Measurements from ENCODE around the gene CGB3. TPM values are rescaled to one million over a fixed set of nuclear protein-coding genes. Genes with fewer than 3 reads are reported as not detected.

The CGB3 gene
- total and polyA plus RNA-seq, 10 of the 15 experiments (the other 5 are each of a cell fraction or from before 2014, with no cell fraction given), result not detected

GRCh38 chr19:49069026-49069425 is 44.9 kb upstream of the CGB3 start:
- CTCF ChIA-PET, result interaction anchor here (1.4 kb wide), 1 partner anchor 157 kb away, joined by 3 read pairs; no protein-coding TSS in a partner anchor
- SMC1A ChIA-PET (ENCODE audit: uncharacterized antibody, unreplicated experiment), result no interaction called here
- Histone ChIP-seq H3K36me3 (ENCODE audit: control insufficient read depth in 2 of 2, insufficient read depth in 2 of 2, low read length in 1 of 2) (no peaks in the 10 kb centered on the region), H3K9ac (ENCODE audit: control insufficient read depth, insufficient read depth, low read length) (no peak overlapping the region), H3K4me3 (no peak overlapping the region), H3K27ac (ENCODE audit: control insufficient read depth, insufficient read depth) (no peak overlapping the region), H2AFZ (ENCODE audit: control insufficient read depth, low read depth, low read length) (no peak overlapping the region), H3K79me2 (ENCODE audit: control insufficient read depth, insufficient read depth, low read length) (no peaks in the 10 kb centered on the region), H3K27me3 (replicated peaks in 1 of 2; ENCODE audit: control insufficient read depth in 2 of 2, insufficient read depth in 2 of 2, low read length in 1 of 2) (peaks cover 1 to 5% of the 10 kb centered on the region in 2 experiments), H3K4me1 (ENCODE audit: control insufficient read depth, insufficient read depth, low read length) (no peaks in the 10 kb centered on the region), H4K20me1 (ENCODE audit: control insufficient read depth, insufficient read depth) (no peaks in the 10 kb centered on the region), H3K4me2 (ENCODE audit: control insufficient read depth, insufficient read depth) (no peak overlapping the region), H3K9me3 (replicated peaks; ENCODE audit: control insufficient read depth, insufficient read depth, low read length) (no peaks in the 10 kb centered on the region; the same call in 2 of the 3 replicates)
- in situ Hi-C loops (cut with MboI), result no loop called here
- POLR2A ChIA-PET, result interaction anchor here (1.3 kb wide), 1 partner anchor 8 kb away, joined by 4 read pairs; no protein-coding TSS in a partner anchor
- intact Hi-C loops (cut with micrococcal nuclease; ENCODE audit: unreplicated experiment), result no loop called here
- BruUV-seq (replicated peaks), result no TSS peak
- ATAC-seq, result no peak
- TF ChIP-seq SREBF1 (IDR thresholded peaks at IDR 0.05; ENCODE audit: low read length), result no peak
- TF ChIP-seq, protein P1, sequence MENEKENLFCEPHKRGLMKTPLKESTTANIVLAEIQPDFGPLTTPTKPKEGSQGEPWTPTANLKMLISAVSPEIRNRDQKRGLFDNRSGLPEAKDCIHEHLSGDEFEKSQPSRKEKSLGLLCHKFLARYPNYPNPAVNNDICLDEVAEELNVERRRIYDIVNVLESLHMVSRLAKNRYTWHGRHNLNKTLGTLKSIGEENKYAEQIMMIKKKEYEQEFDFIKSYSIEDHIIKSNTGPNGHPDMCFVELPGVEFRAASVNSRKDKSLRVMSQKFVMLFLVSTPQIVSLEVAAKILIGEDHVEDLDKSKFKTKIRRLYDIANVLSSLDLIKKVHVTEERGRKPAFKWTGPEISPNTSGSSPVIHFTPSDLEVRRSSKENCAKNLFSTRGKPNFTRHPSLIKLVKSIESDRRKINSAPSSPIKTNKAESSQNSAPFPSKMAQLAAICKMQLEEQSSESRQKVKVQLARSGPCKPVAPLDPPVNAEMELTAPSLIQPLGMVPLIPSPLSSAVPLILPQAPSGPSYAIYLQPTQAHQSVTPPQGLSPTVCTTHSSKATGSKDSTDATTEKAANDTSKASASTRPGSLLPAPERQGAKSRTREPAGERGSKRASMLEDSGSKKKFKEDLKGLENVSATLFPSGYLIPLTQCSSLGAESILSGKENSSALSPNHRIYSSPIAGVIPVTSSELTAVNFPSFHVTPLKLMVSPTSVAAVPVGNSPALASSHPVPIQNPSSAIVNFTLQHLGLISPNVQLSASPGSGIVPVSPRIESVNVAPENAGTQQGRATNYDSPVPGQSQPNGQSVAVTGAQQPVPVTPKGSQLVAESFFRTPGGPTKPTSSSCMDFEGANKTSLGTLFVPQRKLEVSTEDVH (IDR thresholded peaks at IDR 0.05; ENCODE audit: low read depth, partially characterized antibody), result no peak
- no peak for DNase-seq (ENCODE audit: low read depth, low spot score)
- 53% methylated on average over 9 of the region's 9 CpGs for WGBS (ENCODE audit: insufficient coverage, insufficient replicate concordance, low lambda C conversion rate, missing lambda C conversion rate)
- no peak for FAIRE-seq
- RAD21 ChIA-PET (ENCODE audit: unreplicated experiment), result interaction anchor here (1.9 kb wide), 1 partner anchor 139 kb away, joined by 4 read pairs; no protein-coding TSS in a partner anchor

DNA sequence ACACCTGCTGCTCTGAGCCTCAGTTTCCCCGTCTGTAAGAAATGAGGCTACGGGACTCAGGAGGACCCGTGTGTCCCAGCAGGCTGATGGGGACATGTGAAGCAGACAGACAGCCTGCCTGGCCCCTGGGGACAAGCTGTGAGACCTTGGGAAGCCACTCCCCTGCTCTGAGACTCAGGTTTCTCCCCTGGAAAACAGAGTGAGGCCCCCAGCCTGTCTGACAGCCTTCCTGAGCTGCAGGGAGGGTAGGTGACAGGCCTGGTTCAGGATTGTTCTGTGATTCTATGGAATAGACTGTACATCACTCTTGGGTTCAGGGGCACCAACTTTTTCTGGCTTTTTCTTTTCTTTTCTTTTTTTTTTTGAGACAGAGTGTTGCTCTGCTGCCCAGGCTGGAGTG is 43.4 kb upstream of the CGB3 start:
- Histone ChIP-seq H3K4me1 (ENCODE audit: control insufficient read depth, insufficient read depth, low read length) (no peaks in the 10 kb centered on the region), H4K20me1 (ENCODE audit: control insufficient read depth, insufficient read depth) (no peaks in the 10 kb centered on the region), H3K4me3 (no peak overlapping the region), H3K79me2 (ENCODE audit: control insufficient read depth, insufficient read depth, low read length) (no peaks in the 10 kb centered on the region), H3K9me3 (replicated peaks; ENCODE audit: control insufficient read depth, insufficient read depth, low read length) (no peaks in the 10 kb centered on the region; the same call in 2 of the 3 replicates), H3K27ac (ENCODE audit: control insufficient read depth, insufficient read depth) (no peak overlapping the region), H2AFZ (ENCODE audit: control insufficient read depth, low read depth, low read length) (no peak overlapping the region), H3K9ac (ENCODE audit: control insufficient read depth, insufficient read depth, low read length) (no peak overlapping the region), H3K36me3 (ENCODE audit: control insufficient read depth in 2 of 2, insufficient read depth in 2 of 2, low read length in 1 of 2) (no peaks in the 10 kb centered on the region), H3K27me3 (replicated peaks in 1 of 2; ENCODE audit: control insufficient read depth in 2 of 2, insufficient read depth in 2 of 2, low read length in 1 of 2) (peaks cover 2 to 3% of the 10 kb centered on the region in 2 experiments), H3K4me2 (ENCODE audit: control insufficient read depth, insufficient read depth) (no peak overlapping the region)
- WGBS (ENCODE audit: insufficient coverage, insufficient replicate concordance, low lambda C conversion rate, missing lambda C conversion rate), result 30% methylated on average over 3 of the region's 3 CpGs
- SMC1A ChIA-PET (ENCODE audit: uncharacterized antibody, unreplicated experiment), result interaction anchor here (0.9 kb wide), 1 partner anchor 156 kb away, joined by 3 read pairs; no protein-coding TSS in a partner anchor
- no peak for ATAC-seq
- CTCF ChIA-PET, result no interaction called here
- BruUV-seq (replicated peaks), result no TSS peak
- no peak for FAIRE-seq
- DNase-seq (ENCODE audit: low read depth, low spot score), result no peak
- RAD21 ChIA-PET (ENCODE audit: unreplicated experiment), result no interaction called here
- in situ Hi-C loops (cut with MboI), result no loop called here
- POLR2A ChIA-PET, result no interaction called here
- intact Hi-C loops (cut with micrococcal nuclease; ENCODE audit: unreplicated experiment), result no loop called here
- TF ChIP-seq SP1 (IDR thresholded peaks at IDR 0.05; ENCODE audit: low read depth, low read length), result no peak
- no peak for TF ChIP-seq ASH2L (IDR thresholded peaks at IDR 0.05; ENCODE audit: borderline replicate concordance, low read depth)
- TF ChIP-seq, protein P2, sequence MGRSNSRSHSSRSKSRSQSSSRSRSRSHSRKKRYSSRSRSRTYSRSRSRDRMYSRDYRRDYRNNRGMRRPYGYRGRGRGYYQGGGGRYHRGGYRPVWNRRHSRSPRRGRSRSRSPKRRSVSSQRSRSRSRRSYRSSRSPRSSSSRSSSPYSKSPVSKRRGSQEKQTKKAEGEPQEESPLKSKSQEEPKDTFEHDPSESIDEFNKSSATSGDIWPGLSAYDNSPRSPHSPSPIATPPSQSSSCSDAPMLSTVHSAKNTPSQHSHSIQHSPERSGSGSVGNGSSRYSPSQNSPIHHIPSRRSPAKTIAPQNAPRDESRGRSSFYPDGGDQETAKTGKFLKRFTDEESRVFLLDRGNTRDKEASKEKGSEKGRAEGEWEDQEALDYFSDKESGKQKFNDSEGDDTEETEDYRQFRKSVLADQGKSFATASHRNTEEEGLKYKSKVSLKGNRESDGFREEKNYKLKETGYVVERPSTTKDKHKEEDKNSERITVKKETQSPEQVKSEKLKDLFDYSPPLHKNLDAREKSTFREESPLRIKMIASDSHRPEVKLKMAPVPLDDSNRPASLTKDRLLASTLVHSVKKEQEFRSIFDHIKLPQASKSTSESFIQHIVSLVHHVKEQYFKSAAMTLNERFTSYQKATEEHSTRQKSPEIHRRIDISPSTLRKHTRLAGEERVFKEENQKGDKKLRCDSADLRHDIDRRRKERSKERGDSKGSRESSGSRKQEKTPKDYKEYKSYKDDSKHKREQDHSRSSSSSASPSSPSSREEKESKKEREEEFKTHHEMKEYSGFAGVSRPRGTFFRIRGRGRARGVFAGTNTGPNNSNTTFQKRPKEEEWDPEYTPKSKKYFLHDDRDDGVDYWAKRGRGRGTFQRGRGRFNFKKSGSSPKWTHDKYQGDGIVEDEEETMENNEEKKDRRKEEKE (IDR thresholded peaks at IDR 0.05), result no peak
- TF ChIP-seq RUNX3 (IDR thresholded peaks at IDR 0.05; ENCODE audit: low read length), result no peak
- TF ChIP-seq ATF7 (IDR thresholded peaks at IDR 0.05; ENCODE audit: low read depth), result no peak
- no peak for TF ChIP-seq RCOR1 (conservative IDR thresholded peaks at IDR 0.05; ENCODE audit: low read depth, low read length)
- no peak for TF ChIP-seq CBX5 (IDR thresholded peaks at IDR 0.05; ENCODE audit: low read depth)
- TF ChIP-seq NFYA (IDR thresholded peaks at IDR 0.05; ENCODE audit: borderline replicate concordance, low read depth, low read length), result no peak
- TF ChIP-seq BCL11A (IDR thresholded peaks at IDR 0.05; ENCODE audit: low read depth, low read length), result no peak
- TF ChIP-seq SIN3A (IDR thresholded peaks at IDR 0.05; ENCODE audit: low read depth, low read length), result no peak

Measured in GM12878 (cell line).